Measurements from ENCODE around the gene ADCY3.

The ADCY3 gene

DNA sequence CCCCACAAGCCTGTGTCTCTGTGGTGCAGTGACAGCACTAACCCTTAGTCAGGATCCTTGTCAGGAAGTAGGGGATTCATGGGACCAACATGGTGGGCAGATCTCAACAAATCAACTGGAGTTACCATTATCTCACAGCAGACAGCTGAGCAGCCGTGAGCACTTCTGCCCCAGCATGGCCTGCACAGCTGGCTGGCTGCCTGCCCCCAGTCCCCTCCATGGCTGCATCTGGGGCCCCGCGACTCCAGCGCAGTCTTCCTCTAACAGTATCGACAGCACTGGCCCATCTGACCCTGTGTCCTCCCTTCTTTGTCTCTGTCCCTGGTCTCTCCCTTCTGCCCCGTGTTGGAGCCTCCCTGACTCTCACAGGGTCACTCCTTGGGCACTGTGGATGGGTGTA, 4.7 kb upstream of the ADCY3 start:
- no peak for DNase-seq

GRCh38 chr2:24924266-24924665, 4.2 kb upstream of the ADCY3 start:
- DNase-seq, result no peak

- no peak for DNase-seq
Observed at GRCh38 chr2:24923106-24923505, 3.1 kb upstream of the ADCY3 start.

- no peak for DNase-seq
Observed at GRCh38 chr2:24922556-24922955, 2.5 kb upstream of the ADCY3 start.

DNA sequence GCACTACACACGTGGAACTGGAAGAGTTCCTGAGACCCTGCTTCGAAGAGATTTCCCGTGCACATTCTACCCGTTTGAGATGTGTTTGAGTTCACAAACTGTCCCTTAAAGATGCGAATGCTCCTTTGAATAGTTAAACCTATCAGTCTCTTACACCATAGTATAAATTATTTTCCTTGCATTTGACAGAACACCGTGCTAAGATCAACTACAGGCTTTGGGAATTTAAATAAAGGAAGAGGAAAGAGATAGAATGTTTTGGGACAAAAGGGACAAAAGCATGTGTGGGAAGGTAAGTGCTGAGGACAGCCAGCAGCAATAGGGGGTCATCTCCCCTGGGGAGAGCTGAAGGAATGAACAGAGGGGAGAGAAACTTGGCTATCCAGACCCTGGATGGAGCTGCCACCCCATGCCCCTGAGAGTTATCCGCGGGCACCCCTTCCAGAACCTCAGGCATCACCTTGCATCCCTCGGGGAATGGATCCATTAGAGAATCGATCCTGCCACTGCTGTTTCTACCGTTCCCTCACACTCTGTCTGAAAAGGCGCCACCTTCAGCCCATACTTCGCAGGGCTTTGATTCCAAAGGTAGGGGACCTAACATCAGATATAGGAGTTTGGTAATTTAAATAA, 888 bp upstream of the ADCY3 start:
- DNase-seq, result peak in 2 of 4 experiments; percentile 10 to 12

GRCh38 chr2:24919506-24920097, 435 bp downstream of the ADCY3 start:
- peak in 3 of 4 experiments; percentile 29 to 71 (median 44) for DNase-seq

DNA sequence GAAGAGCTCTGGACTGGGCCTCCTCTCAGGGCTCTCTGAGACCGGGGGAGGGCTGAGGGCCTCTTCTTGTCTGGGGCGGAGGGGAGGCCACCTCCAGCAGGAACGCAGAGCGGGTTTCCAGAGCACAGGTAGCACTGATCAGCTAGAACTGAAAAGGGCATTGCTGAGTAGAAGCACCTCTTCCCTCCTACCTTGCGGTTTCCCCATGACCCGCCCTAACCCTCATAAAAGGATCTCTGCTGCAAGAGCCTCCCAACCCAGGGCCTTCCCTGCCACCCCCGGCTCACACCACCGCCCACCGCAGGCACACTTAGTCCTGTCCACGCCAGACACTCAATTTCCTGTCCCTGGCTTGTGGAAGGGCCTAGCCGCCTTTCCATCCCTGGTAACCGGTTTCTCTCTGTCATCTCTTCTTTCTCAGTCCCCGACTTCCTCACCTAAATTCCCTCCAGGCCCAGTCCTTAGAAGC, 966 bp downstream of the ADCY3 start:
- DNase-seq, result peak; percentile 26 to 62 (median 56)

DNA sequence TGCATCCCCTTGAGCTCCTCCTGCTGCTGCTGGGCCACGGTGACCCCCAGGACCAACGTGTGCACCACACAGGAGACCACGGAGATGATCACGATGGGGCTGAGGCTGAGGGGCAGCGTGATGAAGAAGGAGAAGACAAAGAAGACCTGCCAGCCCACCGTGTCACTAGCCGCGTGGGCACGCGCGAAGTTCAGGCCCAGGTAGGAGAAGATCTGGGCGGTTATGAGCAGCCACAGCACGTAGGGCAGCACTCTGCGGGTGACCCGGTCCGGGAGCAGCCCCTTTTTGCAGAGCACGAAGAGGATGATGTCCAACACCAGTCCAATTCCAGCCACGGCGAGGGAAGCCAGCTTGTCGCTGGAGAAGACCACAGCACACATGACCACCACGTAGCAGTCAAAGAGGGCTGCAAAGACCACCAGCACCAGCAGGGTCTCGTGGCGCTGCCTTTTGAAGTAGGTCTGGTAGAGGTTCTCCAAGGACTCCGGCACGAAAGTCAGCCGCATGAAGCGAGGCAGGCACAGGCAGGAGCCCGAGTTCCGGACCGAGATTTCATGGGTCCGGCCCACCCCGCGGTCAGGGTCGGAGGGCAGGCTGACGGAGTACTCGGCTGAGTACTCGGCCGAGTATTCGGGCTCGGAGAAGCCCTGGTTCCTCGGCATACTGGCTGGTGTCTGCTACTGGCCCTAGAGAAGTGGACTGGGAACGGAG, 1.6 kb downstream of the ADCY3 start:
- DNase-seq, result no peak

DNA sequence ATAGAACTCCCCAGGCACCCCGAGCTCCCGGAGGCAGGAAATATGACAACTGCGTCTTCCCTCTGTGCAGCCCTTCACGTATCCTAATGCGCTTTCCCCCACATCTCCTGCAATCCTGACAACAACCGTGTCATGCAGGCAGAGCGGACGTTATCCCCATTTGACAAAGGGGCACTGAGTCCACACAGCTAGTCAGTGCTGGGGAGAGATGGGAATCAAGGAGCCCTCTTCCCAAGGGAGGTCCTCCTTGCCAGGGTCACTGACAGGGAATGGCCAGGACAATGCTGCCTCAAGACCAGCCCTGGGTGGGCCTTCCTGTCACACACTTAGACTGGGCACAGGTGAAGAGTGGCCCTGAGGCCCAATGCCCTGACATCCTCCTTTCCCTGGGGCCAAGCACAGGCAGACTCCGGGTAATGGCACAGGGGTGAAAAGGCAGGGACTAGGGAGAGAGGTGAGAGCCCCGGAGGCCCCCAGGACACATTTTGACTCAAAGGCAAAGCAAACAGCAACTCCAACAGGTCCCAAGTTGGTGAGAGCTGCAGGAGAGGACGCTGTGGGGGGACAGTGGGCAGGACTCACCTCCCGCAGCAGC, 2.2 kb downstream of the ADCY3 start:
- no peak for DNase-seq

- DNase-seq, result peak; percentile 59 to 82 (median 68)
Observed at GRCh38 chr2:24917086-24917485, 3.0 kb downstream of the ADCY3 start.

GRCh38 chr2:24915796-24916195, 4.2 kb downstream of the ADCY3 start:
- DNase-seq, result no peak

DNA sequence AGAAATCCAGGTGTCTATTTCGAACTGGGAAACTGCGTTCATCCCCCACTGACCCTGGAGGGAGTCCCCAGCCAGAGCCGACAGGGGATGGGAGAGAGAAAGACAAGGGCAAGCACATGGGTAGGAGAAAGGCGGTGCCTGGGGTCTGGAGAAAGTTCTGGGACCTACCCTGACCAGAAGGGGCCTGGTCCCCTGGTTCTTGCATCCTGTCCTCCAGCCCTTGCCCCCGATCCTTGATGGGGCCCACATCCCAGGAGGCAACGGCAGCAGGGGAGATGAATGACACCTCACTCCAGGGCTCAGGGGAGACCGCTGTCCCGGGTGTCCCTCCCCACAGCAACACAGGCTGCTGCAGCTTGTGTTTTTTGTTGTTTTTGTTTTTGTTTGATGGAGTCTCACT, 4.9 kb downstream of the ADCY3 start:
- DNase-seq, result no peak

- DNase-seq, result no peak
Observed at GRCh38 chr2:24914713-24915112, 5.3 kb downstream of the ADCY3 start.

- no peak for DNase-seq
Observed at GRCh38 chr2:24913911-24914310, 6.1 kb downstream of the ADCY3 start.

- DNase-seq, result no peak
Observed at GRCh38 chr2:24912986-24913385, 7.1 kb downstream of the ADCY3 start.

GRCh38 chr2:24912523-24912922, 7.5 kb downstream of the ADCY3 start:
- DNase-seq, result no peak

GRCh38 chr2:24910245-24910644, 9.8 kb downstream of the ADCY3 start:
- DNase-seq, result no peak

GRCh38 chr2:24909555-24910177, 10.4 kb downstream of the ADCY3 start:
- DNase-seq, result no peak

DNA sequence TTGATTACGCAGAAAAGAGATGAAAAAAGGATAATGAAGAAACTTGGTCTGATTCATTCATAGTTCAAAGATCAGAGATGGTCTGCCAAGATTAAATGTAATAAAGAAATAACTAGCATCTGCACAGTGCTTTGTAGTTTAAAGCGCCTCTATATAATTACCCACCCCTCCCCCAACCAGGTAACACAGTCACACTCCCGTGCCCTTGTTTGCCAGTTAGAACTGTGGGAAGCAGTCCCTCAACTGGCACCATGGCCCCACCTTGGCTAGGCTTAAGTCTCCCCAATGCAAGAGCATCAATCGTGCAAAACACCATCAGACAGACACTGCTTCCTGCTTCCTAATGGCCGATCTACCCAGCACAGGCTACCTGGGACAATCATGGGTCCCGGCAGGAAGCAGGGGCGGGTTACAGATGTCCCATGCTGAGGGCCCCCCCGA, 11.6 kb downstream of the ADCY3 start:
- DNase-seq, result no peak

DNA sequence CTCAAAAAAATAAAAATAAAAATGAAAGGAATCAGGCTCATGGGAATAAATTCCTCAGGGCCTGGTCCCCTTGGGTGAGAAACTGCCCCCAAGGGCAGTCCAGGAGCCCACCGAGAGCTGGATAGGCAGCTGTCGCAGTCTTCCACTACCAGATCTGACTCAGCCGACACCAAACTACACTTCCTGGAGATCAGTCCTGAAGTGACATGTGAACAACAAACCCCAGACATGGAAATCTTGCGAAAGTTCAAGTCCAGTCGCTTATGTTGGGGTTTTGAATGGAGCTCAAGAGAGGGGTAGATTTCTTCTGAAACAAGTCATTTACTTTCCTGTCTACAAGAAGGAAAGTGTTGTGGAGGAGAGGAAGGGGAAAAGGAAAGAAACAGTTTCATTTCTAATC, 12.9 kb downstream of the ADCY3 start:
- peak; percentile 51 to 68 (median 61) for DNase-seq

DNA sequence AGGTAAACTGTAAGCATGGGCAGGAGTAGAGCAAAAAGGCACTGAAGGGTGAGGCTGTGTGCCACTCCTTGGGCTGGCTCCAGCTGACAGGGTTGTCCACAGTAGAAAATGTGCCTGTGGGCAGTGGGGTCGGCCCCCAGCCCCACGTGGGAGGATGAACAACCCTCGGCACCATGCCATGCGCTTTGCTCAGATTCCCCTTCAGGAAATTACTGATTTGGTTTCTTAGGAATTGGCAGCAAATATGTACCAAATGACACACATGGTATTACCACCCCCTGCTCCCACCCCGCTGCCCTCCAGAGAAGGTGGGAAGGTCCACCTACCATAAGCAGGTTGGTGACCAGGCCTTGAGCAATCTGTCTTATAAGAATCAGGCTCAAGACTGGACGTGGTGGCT, 13.6 kb downstream of the ADCY3 start:
- no peak for DNase-seq

GRCh38 chr2:24903161-24904103, 16.6 kb downstream of the ADCY3 start:
- peak in 3 of 4 experiments; percentile 37 to 64 (median 44) for DNase-seq

Data from suppressor macrophage (primary cell).